GM12864 (cell line): ENCODE measurements around the gene SERPINA3.

Experiments used
- DNase-seq: peaks from one replicate; pipeline ENCODE4 v3.0.0-alpha.2; 2011; ENCODE audit warnings: low read depth
- H3K4me3 ChIP-seq: 2 replicates; pipeline ENCODE4 v1.5.1; 2011; ENCODE audit warnings: mild to moderate bottlenecking, low read depth, low read length, control low read depth
- TF ChIP-seq, protein P1 (sequence below): IDR thresholded peaks from 2 replicates; pipeline ENCODE4 v1.5.1; 2011; ENCODE audit warnings: low read depth, mild to moderate bottlenecking, moderate library complexity, low read length, control low read depth, inconsistent platforms; ENCODE audit errors: missing control alignments

Gene SERPINA3

DNA sequence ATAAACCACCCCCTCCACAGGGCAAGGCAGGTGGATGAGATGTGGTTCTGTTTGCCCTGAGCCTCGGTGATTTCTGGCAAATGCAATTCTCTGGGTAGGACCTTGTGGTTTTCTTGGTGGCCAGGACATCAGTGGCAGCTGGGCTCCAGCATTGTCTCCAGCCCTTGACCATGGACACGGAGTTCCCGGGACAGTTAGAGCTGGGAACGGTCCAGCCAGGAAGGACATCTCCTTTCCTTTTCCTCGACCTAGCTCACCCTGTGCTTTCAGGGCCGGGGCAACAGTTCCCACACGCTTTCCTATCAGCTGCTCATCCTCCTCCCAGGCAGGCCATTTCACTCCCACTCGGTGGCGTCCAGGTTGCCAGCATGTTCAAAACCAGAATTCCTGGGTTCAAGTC is 41.8 kb upstream of the SERPINA3 start:
- H3K4me3 ChIP-seq, result no peak overlapping the region
- TF ChIP-seq, protein P1, sequence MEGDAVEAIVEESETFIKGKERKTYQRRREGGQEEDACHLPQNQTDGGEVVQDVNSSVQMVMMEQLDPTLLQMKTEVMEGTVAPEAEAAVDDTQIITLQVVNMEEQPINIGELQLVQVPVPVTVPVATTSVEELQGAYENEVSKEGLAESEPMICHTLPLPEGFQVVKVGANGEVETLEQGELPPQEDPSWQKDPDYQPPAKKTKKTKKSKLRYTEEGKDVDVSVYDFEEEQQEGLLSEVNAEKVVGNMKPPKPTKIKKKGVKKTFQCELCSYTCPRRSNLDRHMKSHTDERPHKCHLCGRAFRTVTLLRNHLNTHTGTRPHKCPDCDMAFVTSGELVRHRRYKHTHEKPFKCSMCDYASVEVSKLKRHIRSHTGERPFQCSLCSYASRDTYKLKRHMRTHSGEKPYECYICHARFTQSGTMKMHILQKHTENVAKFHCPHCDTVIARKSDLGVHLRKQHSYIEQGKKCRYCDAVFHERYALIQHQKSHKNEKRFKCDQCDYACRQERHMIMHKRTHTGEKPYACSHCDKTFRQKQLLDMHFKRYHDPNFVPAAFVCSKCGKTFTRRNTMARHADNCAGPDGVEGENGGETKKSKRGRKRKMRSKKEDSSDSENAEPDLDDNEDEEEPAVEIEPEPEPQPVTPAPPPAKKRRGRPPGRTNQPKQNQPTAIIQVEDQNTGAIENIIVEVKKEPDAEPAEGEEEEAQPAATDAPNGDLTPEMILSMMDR, result no peak
- DNase-seq, result no peak

DNA sequence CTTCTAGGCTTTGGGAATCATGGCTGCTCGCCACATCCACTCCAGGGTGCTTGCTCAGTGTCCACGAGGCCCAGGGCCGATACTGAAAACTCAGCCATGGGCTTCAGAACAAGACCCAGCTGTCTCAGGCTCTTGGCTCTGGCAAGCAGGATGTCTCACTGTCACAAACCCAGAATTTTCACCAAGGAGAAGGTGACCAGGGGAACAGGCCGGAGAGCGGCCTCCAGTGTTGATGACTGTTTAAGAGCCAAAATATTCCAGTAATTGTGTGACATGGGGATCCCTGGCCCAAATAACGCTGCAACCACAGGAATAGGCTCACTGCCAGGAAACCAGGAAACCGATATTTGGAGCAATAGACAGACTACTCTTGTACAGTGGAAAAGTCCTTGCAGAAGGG is 40.8 kb upstream of the SERPINA3 start:
- TF ChIP-seq, protein P1, result no peak
- DNase-seq, result no peak

DNA sequence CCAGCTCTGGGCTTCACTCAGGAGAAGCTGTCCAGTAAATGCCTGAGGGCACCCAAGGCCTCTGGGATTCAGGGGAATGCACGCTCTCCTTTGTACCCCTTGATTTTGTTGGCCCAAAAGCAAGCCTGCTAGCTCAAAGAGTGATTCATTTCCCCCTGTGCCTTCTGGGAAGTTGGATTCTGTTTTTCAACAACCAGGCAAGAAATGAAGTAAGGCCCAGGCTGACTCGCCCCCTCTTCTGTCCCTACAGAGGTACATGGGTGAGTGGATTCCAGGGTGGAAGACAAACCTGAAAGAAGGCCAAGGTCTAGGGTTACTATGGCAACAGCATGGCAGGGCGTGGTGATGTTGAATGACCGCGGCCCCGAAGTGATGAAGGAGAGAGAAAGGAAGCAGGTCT is 40.2 kb upstream of the SERPINA3 start:
- H3K4me3 ChIP-seq, result no peak overlapping the region
- no peak for DNase-seq
- TF ChIP-seq, protein P1, result no peak

More for the DNA sequence above, 40.8 kb upstream of the SERPINA3 start:
- H3K4me3 ChIP-seq, result no peak overlapping the region

DNA sequence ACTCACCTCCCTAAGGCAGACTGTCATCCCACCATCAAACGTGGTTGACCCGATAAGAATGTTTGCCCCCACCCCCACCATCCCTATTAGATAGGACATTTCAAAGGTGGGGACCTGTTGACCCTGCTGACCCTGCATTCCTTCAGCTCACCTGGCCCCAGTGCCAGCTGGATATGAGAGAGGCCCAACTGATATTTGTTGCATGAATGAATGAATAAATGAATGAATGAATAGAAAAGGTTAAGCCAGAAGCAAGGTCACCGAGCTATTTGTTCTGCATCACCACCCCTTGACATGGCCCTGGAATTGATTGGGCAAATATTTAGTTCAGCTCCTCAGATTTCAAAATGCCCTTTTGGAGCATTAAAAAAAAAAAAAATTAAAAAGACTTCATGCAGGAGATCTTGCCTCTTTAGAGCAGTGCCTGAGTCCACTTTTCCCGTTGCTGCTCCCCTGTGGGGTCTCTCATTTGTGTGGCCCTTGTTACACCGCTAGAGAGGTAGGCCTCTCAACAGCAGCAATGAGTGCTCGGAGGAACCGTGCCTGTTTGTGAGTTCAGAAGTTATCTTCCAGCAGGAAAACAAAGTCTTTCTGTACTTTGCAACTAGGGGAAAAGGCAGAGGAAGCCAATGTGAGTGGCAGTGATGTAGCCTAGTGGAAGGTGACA is 39.4 kb upstream of the SERPINA3 start:
- TF ChIP-seq, protein P1, result no peak
- DNase-seq, result no peak
- H3K4me3 ChIP-seq, result no peak overlapping the region

DNA sequence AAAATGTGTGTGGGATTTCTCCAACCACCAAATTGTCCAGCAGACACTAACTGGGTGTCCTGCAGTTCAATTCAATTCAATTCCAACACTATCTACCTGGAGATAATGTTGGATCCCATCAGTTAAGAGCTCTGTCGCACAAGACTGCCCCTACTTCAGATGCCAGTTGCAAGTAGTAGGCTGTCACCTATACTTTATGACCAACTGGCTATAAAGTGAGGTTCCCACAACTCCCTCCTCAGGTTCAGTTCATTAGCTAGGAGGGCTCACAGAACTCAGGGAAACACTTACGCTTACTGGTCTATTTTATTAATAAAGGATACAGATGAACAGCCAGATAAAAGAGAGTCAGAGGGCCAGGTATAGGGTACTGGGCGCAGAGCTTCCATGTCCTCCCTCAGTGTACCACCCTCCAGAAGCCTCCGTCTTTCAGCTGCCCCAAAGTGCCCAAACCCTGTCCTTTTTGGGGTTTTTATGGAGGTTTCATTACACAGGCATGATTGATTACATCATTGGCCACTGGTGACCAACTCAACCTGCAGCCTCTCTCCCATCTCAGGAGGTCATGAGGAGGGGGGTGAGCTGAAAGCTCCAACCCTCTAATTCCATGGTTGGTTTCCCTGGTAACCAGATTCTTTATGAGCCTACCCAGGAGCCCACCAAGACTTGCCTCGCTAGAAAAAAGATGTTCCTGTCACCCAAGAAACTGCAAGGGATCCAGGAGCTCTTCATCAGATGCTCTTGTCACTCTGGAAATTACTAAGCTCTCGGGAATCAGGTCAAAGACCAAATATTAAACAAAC is 38.5 kb upstream of the SERPINA3 start:
- H3K4me3 ChIP-seq, result no peak overlapping the region
- DNase-seq, result no peak
- TF ChIP-seq, protein P1, result no peak

DNA sequence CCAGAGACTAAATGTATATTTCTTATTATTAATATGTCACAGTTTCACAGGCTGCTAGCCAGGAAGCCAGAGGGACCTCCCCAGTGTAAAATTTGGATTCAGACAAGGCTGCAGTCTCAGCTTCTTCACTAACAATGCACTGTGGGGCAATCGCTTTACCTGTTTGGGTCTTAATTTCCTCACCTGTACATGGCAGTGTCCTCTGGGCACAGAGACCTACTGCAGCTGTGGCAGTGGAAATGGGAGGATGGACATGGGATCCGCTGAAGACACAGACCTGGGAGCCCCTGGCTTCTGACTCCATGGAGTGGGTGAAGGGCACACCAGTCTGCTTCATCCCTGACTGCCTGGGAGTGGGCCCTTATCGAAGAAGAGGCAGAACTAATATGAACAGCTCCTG is 37.9 kb upstream of the SERPINA3 start:
- TF ChIP-seq, protein P1, result no peak
- no peak for DNase-seq
- H3K4me3 ChIP-seq, result no peak overlapping the region
